Measurements from ENCODE around the gene ZNF160. TPM values are rescaled to one million over a fixed set of nuclear protein-coding genes. Genes with fewer than 3 reads are reported as not detected.

Gene ZNF160
- total and polyA plus RNA-seq, 2 of the 8 experiments (the other 6 are each of a cell fraction or from before 2014, with no cell fraction given), result 15.8 to 31.2 TPM

- TF ChIP-seq NRF1 (IDR thresholded peaks at IDR 0.05; ENCODE audit: low read depth, low read length) (no peak), GTF2F1 (IDR thresholded peaks at IDR 0.05; ENCODE audit: borderline replicate concordance, low read depth, low read length) (no peak), YY1 (IDR thresholded peaks at IDR 0.05; ENCODE audit: low read depth, low read length) (0 out of 2 replicates have a peak, but pooled peaks have one; percentile 56), TBP (IDR thresholded peaks at IDR 0.05; ENCODE audit: low read depth, low read length) (no peak), CBX8 (IDR thresholded peaks at IDR 0.05; ENCODE audit: borderline replicate concordance, low read depth, low read length) (no peak)
Observed at GRCh38 chr19:53076984-53077383, 26.2 kb downstream of the ZNF160 start (continued).

Data from H1 (cell line).